Measurements from ENCODE around the gene CADM2.

CADM2 gene

GRCh38 chr3:86051058-86051457, 1092.3 kb downstream of the CADM2 start:
- no peak for TF ChIP-seq CTCF (IDR thresholded peaks at IDR 0.05; ENCODE audit: insufficient read depth, low read depth, low read length, missing control alignments)
- no peak for DNase-seq (ENCODE audit: low read depth)
- H3K4me3 ChIP-seq (ENCODE audit: low read length): no peak overlapping the region

- no peak for TF ChIP-seq CTCF (IDR thresholded peaks at IDR 0.05; ENCODE audit: insufficient read depth, low read depth, low read length, missing control alignments)
- no peak for DNase-seq (ENCODE audit: low read depth)
- no peak overlapping the region for H3K4me3 ChIP-seq (ENCODE audit: low read length)
Measured at GRCh38 chr3:86056032-86056431, 1097.2 kb downstream of the CADM2 start.

- no peak overlapping the region for H3K4me3 ChIP-seq (ENCODE audit: low read length)
- no peak for TF ChIP-seq CTCF (IDR thresholded peaks at IDR 0.05; ENCODE audit: insufficient read depth, low read depth, low read length, missing control alignments)
- no peak for DNase-seq (ENCODE audit: low read depth)
Measured at GRCh38 chr3:86056962-86057361, 1098.2 kb downstream of the CADM2 start.

- DNase-seq (ENCODE audit: low read depth): no peak
- TF ChIP-seq CTCF (IDR thresholded peaks at IDR 0.05; ENCODE audit: insufficient read depth, low read depth, low read length, missing control alignments): no peak
- no peak overlapping the region for H3K4me3 ChIP-seq (ENCODE audit: low read length)
Measured at GRCh38 chr3:86073799-86074198, 1115.0 kb downstream of the CADM2 start.

- no peak for TF ChIP-seq CTCF (IDR thresholded peaks at IDR 0.05; ENCODE audit: insufficient read depth, low read depth, low read length, missing control alignments)
- no peak for DNase-seq (ENCODE audit: low read depth)
- no peak overlapping the region for H3K4me3 ChIP-seq (ENCODE audit: low read length)
Measured at GRCh38 chr3:86087160-86087871, 1128.5 kb downstream of the CADM2 start.

GRCh38 chr3:86104154-86104553, 1145.4 kb downstream of the CADM2 start:
- no peak for TF ChIP-seq CTCF (IDR thresholded peaks at IDR 0.05; ENCODE audit: insufficient read depth, low read depth, low read length, missing control alignments)
- H3K4me3 ChIP-seq (ENCODE audit: low read length): no peak overlapping the region
- no peak for DNase-seq (ENCODE audit: low read depth)

- no peak for DNase-seq (ENCODE audit: low read depth)
- no peak for TF ChIP-seq CTCF (IDR thresholded peaks at IDR 0.05; ENCODE audit: insufficient read depth, low read depth, low read length, missing control alignments)
- H3K4me3 ChIP-seq (ENCODE audit: low read length): no peak overlapping the region
Measured at GRCh38 chr3:86109434-86109833, 1150.6 kb downstream of the CADM2 start.
